Measurements from ENCODE around the gene DCLK1. TPM values are rescaled to one million over a fixed set of nuclear protein-coding genes. Genes with fewer than 3 reads are reported as not detected.

DCLK1 gene
- polyA plus RNA-seq (2013) = 0.96 and 1.0 TPM in 2 replicates

DNA sequence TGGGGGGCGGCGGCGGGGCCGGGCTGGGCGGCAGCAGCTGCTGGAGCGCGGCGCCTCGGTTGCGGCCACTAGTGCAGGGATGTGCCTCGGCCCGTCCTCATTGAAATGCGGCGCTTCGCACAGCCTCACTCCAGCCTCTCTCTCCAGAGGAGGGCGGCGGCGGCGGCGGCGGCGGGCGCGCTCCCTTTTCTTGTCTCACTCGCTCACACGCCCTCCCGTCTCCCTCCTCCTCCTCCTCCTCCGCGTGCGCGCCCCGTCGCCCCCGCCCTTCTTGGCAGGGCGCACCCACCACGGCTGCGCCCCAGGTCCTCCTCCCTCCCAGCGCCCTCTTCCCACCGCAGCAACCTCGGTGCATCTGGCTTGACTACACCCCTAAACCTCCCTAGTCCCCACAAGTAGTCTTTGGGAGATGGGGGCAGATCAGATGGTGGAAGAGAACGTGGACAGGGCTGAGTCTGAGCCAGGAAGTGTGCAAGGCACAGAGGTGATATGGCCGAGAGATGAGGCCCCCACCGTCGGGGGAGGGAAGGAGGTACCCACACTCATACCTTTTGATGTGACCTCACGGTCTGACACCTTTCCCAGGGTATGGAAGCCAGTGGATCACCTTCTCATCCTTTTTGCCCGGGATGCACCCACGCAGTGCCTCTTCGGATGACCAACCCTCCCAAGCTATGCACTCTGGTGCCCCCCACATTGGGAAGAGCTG is at the start of gene DCLK1:
TSS of gene DCLK1 (minus strand) at position 161 of the 709 bp plus-strand sequence.
- Histone ChIP-seq H3K4me2 (ENCODE audit: low read length) (peak within 1 kb of the TSS; percentile 73), H3K79me2 (ENCODE audit: control insufficient read depth, insufficient read depth, low read length, poor library complexity) (no peaks in the 10 kb centered on the region), H2AK5ac (ENCODE audit: low read length) (no peak within 1 kb of the TSS), H3K9me3 (ENCODE audit: insufficient read depth, low read depth, low read length) (peaks cover 5% of the 10 kb centered on the region), H3K14ac (ENCODE audit: low read length) (no peak within 1 kb of the TSS), H3K27ac (ENCODE audit: low read depth, low read length) (no peak within 1 kb of the TSS), H3K27me3 (ENCODE audit: insufficient read depth, low read length) (peaks cover 31% of the 10 kb centered on the region), H4K8ac (ENCODE audit: low read depth, low read length) (no peak within 1 kb of the TSS), H2BK12ac (ENCODE audit: low read length) (no peak within 1 kb of the TSS), H3K23ac (ENCODE audit: low read length) (no peak within 1 kb of the TSS), H3K36me3 (ENCODE audit: control insufficient read depth in 1 of 2, insufficient read depth in 2 of 2, low read length in 2 of 2) (no peaks in the 10 kb centered on the region), H3K9ac (ENCODE audit: low read length) (no peak within 1 kb of the TSS), H3K18ac (ENCODE audit: low read length) (no peak within 1 kb of the TSS), H3K4me1 (ENCODE audit: control insufficient read depth in 1 of 2, insufficient read depth in 2 of 2, low read length in 2 of 2) (peaks cover 0 to 5% of the 10 kb centered on the region in 2 experiments), H2BK120ac (ENCODE audit: insufficient read depth, low read length, poor library complexity) (no peak within 1 kb of the TSS), H3K79me1 (ENCODE audit: low read length) (no peaks in the 10 kb centered on the region), H4K12ac (ENCODE audit: low read depth, low read length) (no peak within 1 kb of the TSS), H4K91ac (ENCODE audit: low read depth, low read length) (no peak within 1 kb of the TSS), H3K4me3 (ENCODE audit: low read depth, low read length) (peak within 1 kb of the TSS; percentile 46), H3K4ac (ENCODE audit: low read depth, low read length) (no peak within 1 kb of the TSS), H2AFZ (ENCODE audit: insufficient read depth, low read length, poor library complexity) (peak within 1 kb of the TSS; percentile 38), H2BK5ac (ENCODE audit: low read depth, low read length, poor library complexity) (no peak within 1 kb of the TSS)
- WGBS (ENCODE audit: extremely low coverage, insufficient coverage, insufficient read length) = no CpG with 5 or more reads among the region's 48 CpGs
- peak in 1 of 2 donors; percentile 31 for DNase-seq

GRCh38 chr13:36175621-36176020 is 44.4 kb upstream of the DCLK1 start:
- Histone ChIP-seq H4K12ac (ENCODE audit: low read depth, low read length) (no peak overlapping the region), H2BK5ac (ENCODE audit: low read depth, low read length, poor library complexity) (no peak overlapping the region), H3K79me2 (ENCODE audit: control insufficient read depth, insufficient read depth, low read length, poor library complexity) (no peaks in the 10 kb centered on the region), H3K4ac (ENCODE audit: low read depth, low read length) (no peak overlapping the region), H3K36me3 (ENCODE audit: control insufficient read depth in 1 of 2, insufficient read depth in 2 of 2, low read length in 2 of 2) (no peaks in the 10 kb centered on the region), H2AK5ac (ENCODE audit: low read length) (no peak overlapping the region), H3K27me3 (ENCODE audit: insufficient read depth, low read length) (no peaks in the 10 kb centered on the region), H4K91ac (ENCODE audit: low read depth, low read length) (no peak overlapping the region), H3K27ac (ENCODE audit: low read depth, low read length) (no peak overlapping the region), H3K79me1 (ENCODE audit: low read length) (no peaks in the 10 kb centered on the region), H3K4me1 (ENCODE audit: control insufficient read depth in 1 of 2, insufficient read depth in 2 of 2, low read length in 2 of 2) (no peaks in the 10 kb centered on the region), H3K14ac (ENCODE audit: low read length) (no peak overlapping the region), H3K9me3 (ENCODE audit: insufficient read depth, low read depth, low read length) (no peaks in the 10 kb centered on the region), H2BK12ac (ENCODE audit: low read length) (no peak overlapping the region), H3K4me2 (ENCODE audit: low read length) (no peak overlapping the region), H3K23ac (ENCODE audit: low read length) (no peak overlapping the region), H3K18ac (ENCODE audit: low read length) (no peak overlapping the region), H3K9ac (ENCODE audit: low read length) (no peak overlapping the region), H4K8ac (ENCODE audit: low read depth, low read length) (no peak overlapping the region), H2BK120ac (ENCODE audit: insufficient read depth, low read length, poor library complexity) (no peak overlapping the region), H3K4me3 (ENCODE audit: low read depth, low read length) (no peak overlapping the region), H2AFZ (ENCODE audit: insufficient read depth, low read length, poor library complexity) (no peak overlapping the region)
- no peak for DNase-seq
- no CpG with 5 or more reads among the region's 5 CpGs for whole genome bisulfite sequencing (ENCODE audit: extremely low coverage, insufficient coverage, insufficient read length)

DNA sequence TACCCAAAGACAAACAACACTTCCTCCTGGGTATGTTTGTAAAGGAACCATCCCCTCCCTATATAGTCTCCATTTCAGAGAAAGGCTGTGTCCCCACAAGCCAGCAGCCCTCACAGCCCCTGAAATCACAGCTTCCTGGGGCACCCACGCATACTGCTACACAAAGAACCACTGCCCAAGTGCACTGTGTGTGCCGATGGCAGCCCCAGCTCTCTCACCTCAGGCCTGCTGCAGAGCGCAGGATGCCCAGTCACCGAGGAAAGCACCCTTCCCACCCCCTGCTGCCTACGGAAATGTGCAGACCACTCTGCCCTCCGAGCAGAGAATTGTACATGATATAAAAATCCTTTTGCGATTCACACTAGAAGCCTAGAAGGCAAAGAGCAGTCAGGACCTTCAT is 43.7 kb upstream of the DCLK1 start:
- Histone ChIP-seq H3K4me1 (ENCODE audit: control insufficient read depth in 1 of 2, insufficient read depth in 2 of 2, low read length in 2 of 2) (no peaks in the 10 kb centered on the region), H4K91ac (ENCODE audit: low read depth, low read length) (no peak overlapping the region), H2BK120ac (ENCODE audit: insufficient read depth, low read length, poor library complexity) (no peak overlapping the region), H3K36me3 (ENCODE audit: control insufficient read depth in 1 of 2, insufficient read depth in 2 of 2, low read length in 2 of 2) (no peaks in the 10 kb centered on the region), H2AFZ (ENCODE audit: insufficient read depth, low read length, poor library complexity) (no peak overlapping the region), H3K4me3 (ENCODE audit: low read depth, low read length) (no peak overlapping the region), H2AK5ac (ENCODE audit: low read length) (no peak overlapping the region), H4K12ac (ENCODE audit: low read depth, low read length) (no peak overlapping the region), H3K9me3 (ENCODE audit: insufficient read depth, low read depth, low read length) (no peaks in the 10 kb centered on the region), H3K9ac (ENCODE audit: low read length) (no peak overlapping the region), H3K79me1 (ENCODE audit: low read length) (no peaks in the 10 kb centered on the region), H4K8ac (ENCODE audit: low read depth, low read length) (no peak overlapping the region), H3K4ac (ENCODE audit: low read depth, low read length) (no peak overlapping the region), H3K14ac (ENCODE audit: low read length) (no peak overlapping the region), H3K23ac (ENCODE audit: low read length) (no peak overlapping the region), H2BK12ac (ENCODE audit: low read length) (no peak overlapping the region), H2BK5ac (ENCODE audit: low read depth, low read length, poor library complexity) (no peak overlapping the region), H3K79me2 (ENCODE audit: control insufficient read depth, insufficient read depth, low read length, poor library complexity) (no peaks in the 10 kb centered on the region), H3K27me3 (ENCODE audit: insufficient read depth, low read length) (no peaks in the 10 kb centered on the region), H3K18ac (ENCODE audit: low read length) (no peak overlapping the region), H3K4me2 (ENCODE audit: low read length) (no peak overlapping the region), H3K27ac (ENCODE audit: low read depth, low read length) (no peak overlapping the region)
- DNase-seq = no peak
- no CpG with 5 or more reads among the region's 7 CpGs for WGBS (ENCODE audit: extremely low coverage, insufficient coverage, insufficient read length)

DNA sequence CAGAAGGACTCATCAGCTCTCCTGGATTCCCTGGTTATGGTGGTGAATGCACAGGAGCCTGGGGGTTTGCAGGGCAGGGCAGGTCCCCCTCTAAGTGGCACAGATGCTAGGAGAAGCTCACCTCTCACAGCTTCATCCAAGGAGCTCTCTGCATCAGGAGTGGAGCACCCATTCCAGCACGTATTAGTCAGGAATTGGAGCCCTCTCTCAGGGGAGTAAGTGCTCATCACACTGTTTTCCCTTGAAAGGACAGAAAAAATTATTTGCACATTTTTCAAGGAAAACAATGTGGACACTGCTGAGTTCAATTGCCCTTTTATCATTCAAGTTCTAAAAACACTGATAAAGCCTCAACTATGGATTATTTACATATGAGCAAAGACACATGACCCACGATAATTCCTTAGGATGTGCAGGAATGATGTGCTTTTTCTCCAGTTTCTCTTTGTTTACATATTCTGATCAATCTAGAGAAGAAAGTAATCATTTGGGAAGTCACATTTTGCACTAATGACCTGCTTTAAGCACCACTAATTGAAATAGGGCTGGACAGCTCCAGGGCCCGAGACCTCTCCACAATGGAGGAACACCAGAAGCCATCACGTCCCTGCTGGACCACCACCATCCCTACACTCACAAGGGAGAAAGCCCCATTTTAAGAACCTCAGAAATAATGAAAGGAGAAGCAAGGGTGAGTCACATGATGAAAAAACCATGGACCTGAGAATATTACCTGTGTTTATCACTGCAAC is 42.6 kb upstream of the DCLK1 start:
- no peak overlapping the region for H2AFZ ChIP-seq (ENCODE audit: insufficient read depth, low read length, poor library complexity)
- H3K9ac ChIP-seq (ENCODE audit: low read length) = no peak overlapping the region
- no peaks in the 10 kb centered on the region for H3K79me2 ChIP-seq (ENCODE audit: control insufficient read depth, insufficient read depth, low read length, poor library complexity)
- no peaks in the 10 kb centered on the region for H3K4me1 ChIP-seq (ENCODE audit: control insufficient read depth in 1 of 2, insufficient read depth in 2 of 2, low read length in 2 of 2)
- H3K4me3 ChIP-seq (ENCODE audit: low read depth, low read length) = no peak overlapping the region
- H3K36me3 ChIP-seq (ENCODE audit: control insufficient read depth in 1 of 2, insufficient read depth in 2 of 2, low read length in 2 of 2) = no peaks in the 10 kb centered on the region
- H3K79me1 ChIP-seq (ENCODE audit: low read length) = no peaks in the 10 kb centered on the region
- no peak overlapping the region for H2BK120ac ChIP-seq (ENCODE audit: insufficient read depth, low read length, poor library complexity)
- H4K12ac ChIP-seq (ENCODE audit: low read depth, low read length) = no peak overlapping the region
- H3K18ac ChIP-seq (ENCODE audit: low read length) = no peak overlapping the region
- no peak overlapping the region for H3K14ac ChIP-seq (ENCODE audit: low read length)
- H3K9me3 ChIP-seq (ENCODE audit: insufficient read depth, low read depth, low read length) = no peaks in the 10 kb centered on the region
- no peak overlapping the region for H3K27ac ChIP-seq (ENCODE audit: low read depth, low read length)
- no peak for DNase-seq
- H2BK12ac ChIP-seq (ENCODE audit: low read length) = no peak overlapping the region
- H4K91ac ChIP-seq (ENCODE audit: low read depth, low read length) = no peak overlapping the region
- no CpG with 5 or more reads among the region's 4 CpGs for WGBS (ENCODE audit: extremely low coverage, insufficient coverage, insufficient read length)
- H3K4me2 ChIP-seq (ENCODE audit: low read length) = no peak overlapping the region
- H3K23ac ChIP-seq (ENCODE audit: low read length) = no peak overlapping the region
- no peak overlapping the region for H4K8ac ChIP-seq (ENCODE audit: low read depth, low read length)
- no peak overlapping the region for H3K4ac ChIP-seq (ENCODE audit: low read depth, low read length)
- H2BK5ac ChIP-seq (ENCODE audit: low read depth, low read length, poor library complexity) = no peak overlapping the region
- no peaks in the 10 kb centered on the region for H3K27me3 ChIP-seq (ENCODE audit: insufficient read depth, low read length)
- H2AK5ac ChIP-seq (ENCODE audit: low read length) = no peak overlapping the region

Measured in trophoblast cell (in vitro differentiated cells and primary cell).